ENCODE results near the gene KCNJ5. TPM values are rescaled to one million over a fixed set of nuclear protein-coding genes. Genes with fewer than 3 reads are reported as not detected.
A peak's percentile ranks its signal among the peaks of the same experiment; 100 is the strongest.

KCNJ5 gene
- total and polyA plus RNA-seq, 2 of the 4 experiments (the other 2 are of a cell fraction): 0.07 to 0.18 TPM

DNA sequence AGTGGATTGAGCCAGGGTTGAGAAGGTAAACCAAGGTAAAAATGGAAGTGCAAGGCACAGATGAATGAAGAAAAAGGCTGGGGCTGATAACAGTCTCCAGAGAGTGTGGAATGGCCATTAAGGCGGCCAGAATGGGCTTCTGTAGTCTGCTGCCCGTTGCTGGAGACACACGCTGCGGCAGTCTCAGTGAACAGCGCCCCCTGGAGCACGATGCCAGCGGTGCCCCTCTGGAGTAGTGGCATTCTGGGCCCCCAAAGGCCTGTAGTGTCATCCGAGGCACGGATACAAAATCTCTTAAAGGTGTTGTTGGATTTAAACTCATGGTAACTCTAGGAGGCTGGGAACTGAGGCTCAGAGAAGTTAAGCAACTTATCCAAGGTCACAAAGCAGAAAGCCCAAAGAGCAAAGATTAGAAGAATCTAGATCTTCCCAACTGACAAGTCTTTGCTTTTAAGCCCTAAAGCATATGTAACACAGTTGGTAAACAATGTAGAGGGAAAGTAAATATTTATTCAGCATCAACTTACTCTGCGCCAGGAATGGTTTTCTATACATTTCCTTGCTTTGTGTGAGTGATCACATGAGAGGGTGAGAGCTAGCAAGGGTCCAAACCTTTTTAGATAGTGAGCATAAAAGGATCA, 42.2 kb upstream of the KCNJ5 start:
- Histone ChIP-seq H4K5ac (ENCODE audit: low read depth, low read length) (no peak overlapping the region), H3K27me3 (ENCODE audit: control insufficient read depth, insufficient read depth, low read length) (peaks cover 49% of the 10 kb centered on the region), H4K8ac (ENCODE audit: low read depth in 2 of 2, low read length in 2 of 2) (no peak overlapping the region), H3K36me3 (ENCODE audit: control insufficient read depth, insufficient read depth, low read length) (no peaks in the 10 kb centered on the region), H3K79me1 (ENCODE audit: low read depth in 1 of 2, low read length in 2 of 2) (no peaks in the 10 kb centered on the region), H2AK9ac (replicated peaks; ENCODE audit: low read depth, low read length, poor library complexity) (no peak overlapping the region), H2BK5ac (ENCODE audit: low read depth, low read length, poor library complexity, severe bottlenecking) (no peak overlapping the region), H3K9me1 (ENCODE audit: insufficient read depth, low read length) (no peaks in the 10 kb centered on the region), H2BK120ac (ENCODE audit: low read depth, low read length) (no peak overlapping the region), H3K27ac (ENCODE audit: insufficient read depth, low read length) (no peak overlapping the region), H4K20me1 (ENCODE audit: insufficient read depth, low read length) (no peaks in the 10 kb centered on the region), H2AFZ (replicated peaks; ENCODE audit: low read length, poor library complexity) (no peak overlapping the region), H3K4me1 (ENCODE audit: control insufficient read depth, insufficient read depth, low read length) (no peaks in the 10 kb centered on the region), H3K4me2 (ENCODE audit: low read depth, low read length) (no peak overlapping the region), H3K18ac (ENCODE audit: low read depth, low read length) (no peak overlapping the region), H3K14ac (replicated peaks; ENCODE audit: low read depth, low read length) (no peak overlapping the region), H3K23ac (ENCODE audit: low read depth, low read length) (no peak overlapping the region), H2AK5ac (ENCODE audit: low read depth, low read length) (no peak overlapping the region), H3K9ac (ENCODE audit: low read depth, low read length) (no peak overlapping the region), H4K91ac (ENCODE audit: insufficient read depth, low read depth, low read length) (no peak overlapping the region), H3K56ac (ENCODE audit: extremely low read depth, insufficient read depth, low read length) (no peak overlapping the region), H3K9me3 (ENCODE audit: control insufficient read depth, insufficient read depth, low read length) (no peaks in the 10 kb centered on the region), H3K4ac (ENCODE audit: low read depth, low read length) (no peak overlapping the region), H2BK15ac (ENCODE audit: low read depth, low read length) (no peak overlapping the region), H2BK20ac (ENCODE audit: low read depth, low read length) (no peak overlapping the region), H3K4me3 (ENCODE audit: insufficient read depth, low read depth, low read length) (no peak overlapping the region)
- no TSS peak for BruUV-seq (replicated peaks)
- intact Hi-C loops (cut with micrococcal nuclease) (no loop called here), in situ Hi-C loops (cut with MboI; ENCODE audit: low sequenced_read_pairs) (no loop called here), dilution Hi-C loops (cut with HindIII; ENCODE audit: low sequenced_read_pairs, unreplicated experiment) (loop anchor here (25.0 kb wide), 1 partner anchor 662 kb away; no protein-coding TSS in a partner anchor)
- DNase-seq (peak; percentile 12), ATAC-seq (ENCODE audit: low read depth) (peak; percentile 81)
- WGBS, 2 experiments (ENCODE audit: extremely low coverage in 2 of 2, insufficient read length in 1 of 2): 69% methylated on average over 2 of the region's 10 CpGs; no CpG with 5 or more reads in 1 of the 2 experiments
- TF ChIP-seq, protein P1, sequence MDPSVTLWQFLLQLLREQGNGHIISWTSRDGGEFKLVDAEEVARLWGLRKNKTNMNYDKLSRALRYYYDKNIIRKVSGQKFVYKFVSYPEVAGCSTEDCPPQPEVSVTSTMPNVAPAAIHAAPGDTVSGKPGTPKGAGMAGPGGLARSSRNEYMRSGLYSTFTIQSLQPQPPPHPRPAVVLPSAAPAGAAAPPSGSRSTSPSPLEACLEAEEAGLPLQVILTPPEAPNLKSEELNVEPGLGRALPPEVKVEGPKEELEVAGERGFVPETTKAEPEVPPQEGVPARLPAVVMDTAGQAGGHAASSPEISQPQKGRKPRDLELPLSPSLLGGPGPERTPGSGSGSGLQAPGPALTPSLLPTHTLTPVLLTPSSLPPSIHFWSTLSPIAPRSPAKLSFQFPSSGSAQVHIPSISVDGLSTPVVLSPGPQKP (IDR thresholded peaks at IDR 0.05; ENCODE audit: borderline replicate concordance, low read depth, low read length): no peak
- TF ChIP-seq CEBPB (IDR thresholded peaks at IDR 0.05; ENCODE audit: low read depth, low read length) (no peak), NFE2L2 (IDR thresholded peaks at IDR 0.05; ENCODE audit: low read depth, low read length) (no peak), CHD1 (IDR thresholded peaks at IDR 0.05; ENCODE audit: low read depth, low read length) (no peak), BHLHE40 (IDR thresholded peaks at IDR 0.05; ENCODE audit: low read depth, low read length) (no peak), SMC3 (IDR thresholded peaks at IDR 0.05; ENCODE audit: low read depth, low read length) (peak; percentile 46), RAD21 (IDR thresholded peaks at IDR 0.05; ENCODE audit: low read length) (peak; percentile 49), FOS (IDR thresholded peaks at IDR 0.05; ENCODE audit: low read depth, low read length) (no peak)
- TF ChIP-seq, protein P2, sequence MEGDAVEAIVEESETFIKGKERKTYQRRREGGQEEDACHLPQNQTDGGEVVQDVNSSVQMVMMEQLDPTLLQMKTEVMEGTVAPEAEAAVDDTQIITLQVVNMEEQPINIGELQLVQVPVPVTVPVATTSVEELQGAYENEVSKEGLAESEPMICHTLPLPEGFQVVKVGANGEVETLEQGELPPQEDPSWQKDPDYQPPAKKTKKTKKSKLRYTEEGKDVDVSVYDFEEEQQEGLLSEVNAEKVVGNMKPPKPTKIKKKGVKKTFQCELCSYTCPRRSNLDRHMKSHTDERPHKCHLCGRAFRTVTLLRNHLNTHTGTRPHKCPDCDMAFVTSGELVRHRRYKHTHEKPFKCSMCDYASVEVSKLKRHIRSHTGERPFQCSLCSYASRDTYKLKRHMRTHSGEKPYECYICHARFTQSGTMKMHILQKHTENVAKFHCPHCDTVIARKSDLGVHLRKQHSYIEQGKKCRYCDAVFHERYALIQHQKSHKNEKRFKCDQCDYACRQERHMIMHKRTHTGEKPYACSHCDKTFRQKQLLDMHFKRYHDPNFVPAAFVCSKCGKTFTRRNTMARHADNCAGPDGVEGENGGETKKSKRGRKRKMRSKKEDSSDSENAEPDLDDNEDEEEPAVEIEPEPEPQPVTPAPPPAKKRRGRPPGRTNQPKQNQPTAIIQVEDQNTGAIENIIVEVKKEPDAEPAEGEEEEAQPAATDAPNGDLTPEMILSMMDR (conservative IDR thresholded peaks at IDR 0.05; ENCODE audit: low read depth, low read length): peak; percentile 59
- CTCF ChIA-PET: interaction anchor here (0.7 to 1.8 kb wide), 4 partner anchors 8 to 1325 kb away, joined by 3 to 6 read pairs (median 4); no protein-coding TSS in a partner anchor
- POLR2A ChIA-PET (ENCODE audit: unreplicated experiment): no interaction called here
